GM21515 (cell line): Measurements from ENCODE around the gene ABCF1.
A peak's percentile ranks its signal among the peaks of the same experiment; 100 is the strongest.
"Not testable (repeated sequence)": the region's sequence is repeated elsewhere in the genome, so short reads cannot be mapped to it uniquely, and the experiment has no call there.

Experiments
- ATAC-seq: cut with Tn5 transposase; IDR thresholded peaks from one replicate; pipeline ENCODE4 v1.9.1; 2021; ENCODE audit not compliant: unreplicated experiment

ABCF1 gene

GRCh38 chr6:30571075-30571761 lies at the start of gene ABCF1:
Gene ABCF1 (plus strand): TSS chr6:30571442. CDS start chr6:30571488, 46 bp downstream.
- peak; percentile 89 for ATAC-seq

DNA sequence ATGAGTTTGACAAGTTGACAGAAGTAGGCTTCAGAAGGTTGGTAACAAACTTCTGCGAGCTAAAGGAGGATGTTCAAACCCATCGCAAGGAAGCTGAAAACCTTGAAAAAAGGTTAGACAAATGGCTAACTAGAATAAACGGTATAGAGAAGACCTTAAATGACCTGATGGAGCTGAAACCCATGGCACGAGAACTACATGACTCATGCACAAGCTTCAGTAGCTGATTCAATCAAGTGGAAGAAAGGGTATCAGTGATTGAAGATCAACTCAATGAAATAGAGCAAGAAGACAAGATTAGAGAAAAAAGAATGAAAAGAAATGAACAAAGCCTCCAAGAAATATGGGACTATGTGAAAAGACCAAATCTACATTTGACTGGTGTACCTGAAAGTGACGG lies 49.3 kb upstream of the ABCF1 start:
- ATAC-seq, result not testable (repeated sequence)

GRCh38 chr6:30526444-30526843 lies 44.8 kb upstream of the ABCF1 start:
- not testable (repeated sequence) for ATAC-seq

- not testable (repeated sequence) for ATAC-seq
Measured at GRCh38 chr6:30529349-30529875, 41.8 kb upstream of the ABCF1 start.

- ATAC-seq, result no peak
Measured at GRCh38 chr6:30530014-30530413, 41.2 kb upstream of the ABCF1 start.

- no peak for ATAC-seq
Measured at GRCh38 chr6:30533460-30534294, 37.6 kb upstream of the ABCF1 start.

DNA sequence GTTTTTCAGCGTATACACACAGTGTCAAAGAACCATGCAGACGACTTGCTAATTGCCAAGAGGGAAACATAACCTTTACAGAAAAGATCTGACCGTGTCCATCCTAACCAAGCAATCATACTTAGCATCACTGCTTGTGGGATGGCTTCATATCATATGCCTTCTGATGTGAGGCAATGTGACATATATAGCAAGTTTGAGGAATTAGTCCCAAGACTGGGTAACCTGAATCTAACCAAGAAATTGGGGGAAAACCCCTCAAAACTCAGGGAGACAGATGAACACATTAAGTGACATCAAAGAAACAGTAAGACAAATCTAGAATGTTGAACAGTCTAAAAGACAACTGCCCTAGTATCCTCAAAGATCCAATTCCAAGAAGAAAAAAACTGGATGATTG lies 33.3 kb upstream of the ABCF1 start:
- ATAC-seq, result no peak

DNA sequence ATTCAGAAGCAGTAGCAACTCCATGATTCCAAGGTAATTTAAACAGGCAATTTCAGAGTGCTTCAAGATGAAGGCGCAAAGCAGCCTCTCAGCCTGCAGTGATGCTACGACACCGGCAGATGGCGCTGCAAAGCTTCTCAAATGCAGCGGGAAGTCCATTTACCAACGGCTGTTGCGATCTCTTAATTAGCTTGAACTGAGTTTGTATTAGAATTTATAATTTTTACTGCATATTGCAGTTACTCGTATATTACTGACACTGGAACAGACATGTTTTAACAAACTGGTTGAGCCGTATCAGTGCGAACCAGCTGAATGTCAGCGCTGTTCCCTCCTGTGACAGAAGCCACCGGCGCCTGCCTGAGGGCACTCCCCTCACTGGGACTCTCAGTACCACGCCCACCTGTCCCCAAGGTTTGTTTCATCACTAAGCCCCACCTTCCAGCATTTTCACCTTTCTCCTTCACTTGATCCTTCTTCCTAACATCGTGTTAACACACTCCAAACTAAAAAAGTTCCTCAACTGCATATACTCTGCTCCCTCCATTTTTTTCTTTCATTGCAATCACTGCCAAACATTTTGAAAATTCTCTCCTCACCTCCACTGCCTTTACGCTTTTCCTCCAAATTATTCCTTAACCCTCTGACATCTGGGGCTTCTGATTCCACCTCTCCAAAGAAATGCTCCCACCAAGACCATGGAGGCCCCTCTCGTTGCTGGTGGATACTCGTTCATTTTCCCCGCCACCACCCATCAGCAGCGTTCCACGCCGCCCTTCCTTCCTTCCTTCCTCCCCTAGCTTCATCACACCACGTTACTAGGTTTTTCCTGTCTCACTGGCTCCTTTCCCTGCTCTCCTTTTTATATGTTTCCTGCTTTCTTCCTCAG lies 29.5 kb upstream of the ABCF1 start:
- peak; percentile 60 for ATAC-seq

DNA sequence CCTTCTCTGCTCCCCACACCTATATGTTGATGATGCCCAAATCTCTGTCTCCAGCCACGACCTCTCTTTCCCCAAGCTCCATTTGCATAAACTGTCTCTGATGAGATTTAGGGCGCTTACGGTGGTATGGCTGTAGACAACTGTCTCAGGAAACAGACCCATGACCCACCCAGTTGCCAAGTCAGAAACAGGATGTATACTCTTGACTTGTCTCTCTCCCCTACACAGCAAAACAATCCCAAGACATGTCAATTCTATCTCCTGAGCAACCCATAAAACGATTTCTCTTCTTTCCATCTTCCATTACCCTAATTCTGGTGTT lies 28.9 kb upstream of the ABCF1 start:
- no peak for ATAC-seq

DNA sequence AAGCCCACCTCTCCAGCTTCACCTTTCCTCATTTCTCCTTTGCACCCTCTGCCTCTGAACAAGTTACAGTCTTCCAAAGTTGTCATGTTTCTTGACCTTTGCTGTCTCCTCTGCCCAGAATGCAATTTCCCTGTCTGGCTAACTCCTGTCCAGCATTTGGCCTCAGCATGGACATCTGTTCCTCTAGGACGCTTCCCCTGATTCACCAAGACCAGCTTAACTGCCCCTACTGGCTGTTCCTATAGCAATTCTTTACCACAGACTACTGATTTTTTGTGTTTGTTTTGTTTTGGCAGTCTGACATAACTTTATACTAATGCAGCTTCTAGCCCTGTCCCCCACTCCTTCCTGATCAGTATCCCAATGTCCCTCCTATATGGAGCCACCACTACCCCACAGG lies 28.3 kb upstream of the ABCF1 start:
- no peak for ATAC-seq

- no peak for ATAC-seq
Measured at GRCh38 chr6:30543821-30544220, 27.4 kb upstream of the ABCF1 start.

DNA sequence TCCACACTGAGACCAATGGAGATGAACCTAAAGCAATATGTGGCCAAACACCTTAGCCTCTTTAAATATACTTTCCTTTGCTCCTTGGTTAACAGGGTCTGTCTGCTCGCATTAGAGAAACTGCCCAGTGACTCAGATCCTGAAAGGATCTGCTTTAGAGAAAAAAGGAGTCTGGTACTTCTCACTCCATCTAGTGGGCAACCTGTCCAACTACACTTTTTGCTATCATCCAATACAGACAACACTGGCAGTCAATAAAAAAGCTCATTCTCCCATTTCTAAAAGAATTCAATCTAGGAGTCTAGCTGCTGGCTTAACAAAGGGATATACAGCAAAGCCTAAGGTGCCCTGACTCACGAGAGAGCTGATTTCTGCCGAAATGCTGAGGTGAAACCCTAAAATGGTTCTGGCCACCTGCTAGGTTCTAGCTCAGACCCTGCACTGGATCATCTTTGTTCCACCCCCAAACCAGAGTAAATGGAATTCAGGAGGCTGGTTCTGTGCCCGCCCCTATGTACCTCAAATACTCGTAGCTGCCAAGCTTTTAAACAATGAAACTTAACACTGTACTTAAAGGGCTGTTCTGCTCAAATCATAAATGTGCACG lies 26.5 kb upstream of the ABCF1 start:
- ATAC-seq, result no peak

DNA sequence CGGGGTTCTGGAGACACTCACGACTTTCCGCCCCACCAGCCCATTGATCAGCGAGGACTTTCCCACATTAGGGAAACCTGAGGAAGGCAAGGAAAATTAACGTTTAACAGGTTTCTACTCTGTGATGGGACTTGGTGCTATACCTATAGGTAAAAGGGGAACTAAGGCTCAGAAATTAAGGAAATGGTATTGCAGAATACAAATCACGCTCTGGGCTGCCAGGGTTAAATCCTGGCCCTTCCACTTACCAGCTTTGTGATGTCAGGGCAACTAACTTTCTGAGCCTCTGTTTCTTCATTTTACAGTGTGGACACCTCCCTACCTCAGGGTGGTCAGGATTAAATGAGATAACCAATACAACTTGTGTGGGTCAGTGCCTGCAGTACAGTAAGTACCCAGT lies 23.8 kb upstream of the ABCF1 start:
- ATAC-seq, result no peak

DNA sequence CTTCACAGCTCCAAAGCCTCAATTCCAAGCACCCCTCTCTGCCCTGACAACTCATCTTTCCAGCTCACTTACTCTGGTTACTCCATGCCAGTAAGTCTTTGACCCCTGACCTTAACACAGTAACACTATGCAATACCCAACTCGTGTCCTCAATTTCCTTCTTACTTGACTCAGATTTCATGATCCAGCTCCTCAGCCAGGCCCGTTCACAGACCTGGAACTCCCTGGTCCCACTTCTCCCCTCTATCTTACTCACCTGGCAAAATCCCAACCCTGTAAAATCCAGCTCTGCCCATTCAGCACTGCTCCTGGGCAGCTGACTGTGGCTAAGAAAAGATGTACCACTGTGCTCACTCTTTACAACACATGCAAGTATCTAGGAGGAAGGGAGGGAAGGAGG lies 22.9 kb upstream of the ABCF1 start:
- ATAC-seq, result no peak

GRCh38 chr6:30554404-30554803 lies 16.8 kb upstream of the ABCF1 start:
- ATAC-seq, result no peak

GRCh38 chr6:30554962-30555815 lies 16.1 kb upstream of the ABCF1 start:
- no peak for ATAC-seq

DNA sequence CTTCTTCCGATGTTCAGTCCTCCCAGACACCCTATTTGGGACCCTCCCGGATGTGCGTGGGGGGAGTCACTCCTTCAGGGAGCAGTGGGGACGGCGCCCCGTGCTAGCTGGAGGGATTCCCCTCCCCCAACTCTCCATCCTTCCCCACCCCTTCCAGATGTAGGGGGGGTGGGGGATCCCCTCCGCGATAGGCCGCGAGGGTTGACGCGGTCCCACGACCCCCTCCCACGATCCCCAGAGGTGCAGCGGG lies 15.5 kb upstream of the ABCF1 start:
- peak; percentile 2 for ATAC-seq

DNA sequence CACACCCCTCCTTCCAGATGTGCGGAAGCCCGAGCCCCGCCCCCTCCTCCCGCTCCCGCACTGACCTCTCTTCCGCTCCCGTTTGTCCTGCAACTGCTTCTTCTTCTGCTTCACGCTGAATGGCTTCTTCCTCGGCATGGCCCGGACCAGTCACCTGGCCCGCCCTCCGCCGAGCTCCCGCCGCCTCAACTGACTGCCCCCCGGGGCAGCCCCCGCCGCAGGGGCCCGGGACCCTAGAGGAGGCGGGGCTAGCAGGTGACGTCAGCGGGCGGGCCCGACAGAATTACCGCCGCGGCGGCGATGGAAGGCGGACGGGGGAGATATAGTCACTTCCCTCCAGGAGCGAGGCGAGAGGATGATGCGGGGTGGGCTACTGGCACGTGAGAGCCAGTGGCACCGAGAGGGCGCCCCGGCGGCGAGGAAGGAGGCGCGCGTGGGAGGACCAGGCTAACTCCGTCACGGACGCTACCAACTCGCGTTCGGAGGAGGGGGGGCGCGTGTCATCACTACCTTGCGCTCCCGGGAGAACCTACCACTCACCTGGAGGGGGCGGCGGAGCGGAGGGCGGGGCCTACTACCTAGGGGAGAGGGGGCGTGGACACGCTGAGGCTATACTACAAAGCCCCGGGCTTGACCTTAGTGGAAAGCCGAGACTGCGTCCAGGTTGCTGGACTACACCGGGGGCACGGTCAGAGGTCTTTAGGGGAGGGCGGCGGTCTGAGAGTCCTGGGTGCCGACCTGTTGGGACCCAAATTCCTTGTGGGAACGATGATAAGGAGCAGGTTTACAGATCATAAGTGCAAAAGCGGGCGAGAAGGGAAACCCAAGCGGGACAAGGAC lies 15.0 kb upstream of the ABCF1 start, which contains the start of gene GNL1:
Gene GNL1, minus strand, starts transcription at position 424 of the 840 bp plus-strand sequence. Its CDS starts 286 bp downstream, at position 138.
- ATAC-seq, result peak; percentile 77
